Activated B cell treated with CpG ODN at 0.5 μM for 24 hours (primary cell): ENCODE data around the gene FSTL4. TPM values are rescaled to one million over a fixed set of nuclear protein-coding genes. Genes with fewer than 3 reads are reported as not detected.

Source experiments
- ATAC-seq: fragments of 200-7000 bp; cut with Tn5 transposase; one replicate; pipeline ENCODE4 v1.10.0; 2021; ENCODE audit warnings: low read depth, mild to moderate bottlenecking, moderate library complexity
- CTCF ChIA-PET: fragments of 350-600 bp; sonication (Branson Sonifier 250); formaldehyde crosslinking; loops from one replicate; lab custom pipeline; 2021; ENCODE audit warnings: antibody characterized with exemption; lab: Charles Lee
- POLR2A ChIA-PET: fragments of 350-600 bp; sonication (Branson Sonifier 250); formaldehyde crosslinking; loops from one replicate; lab custom pipeline; 2021; ENCODE audit warnings: antibody characterized with exemption; lab: Charles Lee
- DNase-seq: peaks from one replicate; pipeline ENCODE4 v3.0.0; 2022
- H3K27ac Mint-ChIP-seq: one replicate; pipeline ENCODE4 v1.8.0; 2020; ENCODE audit warnings: mixed read lengths
- H3K27me3 Mint-ChIP-seq: one replicate; pipeline ENCODE4 v1.8.0; 2021; ENCODE audit warnings: mixed read lengths
- H3K36me3 Mint-ChIP-seq: one replicate; pipeline ENCODE4 v1.8.0; 2021; ENCODE audit warnings: low read depth, mixed read lengths
- H3K4me1 Mint-ChIP-seq: one replicate; pipeline ENCODE4 v1.8.0; 2021; ENCODE audit warnings: mixed read lengths
- H3K4me3 Mint-ChIP-seq: one replicate; pipeline ENCODE4 v1.8.0; 2020; ENCODE audit warnings: mild to moderate bottlenecking, mixed read lengths
- H3K9me3 Mint-ChIP-seq: one replicate; pipeline ENCODE4 v1.8.0; 2020; ENCODE audit warnings: mixed read lengths
- intact Hi-C: fragments of 100-400 bp; cut with micrococcal nuclease; formaldehyde crosslinking; loops from one replicate; pipeline ENCODE4 v1.15.1; 2024
- total RNA-seq: library from RNA; stranded (reverse); gene quantifications from 2 replicates; pipeline ENCODE4 v1.2.3, GENCODE V29; 2022
- TF ChIP-seq, protein P1 (sequence below): fragments of 200-600 bp; IDR thresholded peaks from one replicate; pipeline ENCODE4 v1.8.0; 2022; ENCODE audit warnings: antibody characterized with exemption, mild to moderate bottlenecking

Gene FSTL4
- total RNA-seq, 1 donor from 2014 or later: 1.7 TPM

DNA sequence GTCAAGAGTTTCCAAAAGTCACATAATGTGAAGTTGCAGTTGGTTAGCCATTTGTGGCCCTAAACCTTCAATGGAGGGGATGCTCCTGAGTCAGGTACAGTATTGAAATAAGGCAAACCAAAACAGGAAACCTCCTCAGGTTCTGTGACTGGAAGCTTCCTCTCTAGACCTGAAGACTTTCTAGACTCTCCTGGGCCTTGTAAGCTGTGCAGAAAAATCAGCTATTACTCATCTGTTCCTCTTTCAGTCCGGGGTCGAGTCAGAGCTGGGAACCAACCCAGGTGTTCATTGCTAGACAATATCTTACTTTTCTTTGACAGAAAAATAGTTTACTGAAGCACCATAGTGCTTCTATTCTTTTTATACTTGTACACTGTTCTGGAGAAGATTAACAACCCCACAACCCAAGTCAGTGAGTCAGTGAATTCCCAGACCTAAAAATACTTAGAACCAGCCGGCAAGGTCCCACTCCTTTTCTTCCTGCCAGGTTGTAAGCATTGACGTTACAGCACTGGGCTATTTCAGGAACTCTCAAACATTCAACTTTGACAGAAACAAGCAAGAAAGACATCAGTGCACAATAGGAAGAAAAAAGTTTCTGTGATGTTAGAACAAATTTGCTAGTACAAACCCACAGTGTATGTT is 47.3 kb downstream of the FSTL4 start:
- H3K4me1 Mint-ChIP-seq: no peaks in the 10 kb centered on the region
- TF ChIP-seq, protein P1, sequence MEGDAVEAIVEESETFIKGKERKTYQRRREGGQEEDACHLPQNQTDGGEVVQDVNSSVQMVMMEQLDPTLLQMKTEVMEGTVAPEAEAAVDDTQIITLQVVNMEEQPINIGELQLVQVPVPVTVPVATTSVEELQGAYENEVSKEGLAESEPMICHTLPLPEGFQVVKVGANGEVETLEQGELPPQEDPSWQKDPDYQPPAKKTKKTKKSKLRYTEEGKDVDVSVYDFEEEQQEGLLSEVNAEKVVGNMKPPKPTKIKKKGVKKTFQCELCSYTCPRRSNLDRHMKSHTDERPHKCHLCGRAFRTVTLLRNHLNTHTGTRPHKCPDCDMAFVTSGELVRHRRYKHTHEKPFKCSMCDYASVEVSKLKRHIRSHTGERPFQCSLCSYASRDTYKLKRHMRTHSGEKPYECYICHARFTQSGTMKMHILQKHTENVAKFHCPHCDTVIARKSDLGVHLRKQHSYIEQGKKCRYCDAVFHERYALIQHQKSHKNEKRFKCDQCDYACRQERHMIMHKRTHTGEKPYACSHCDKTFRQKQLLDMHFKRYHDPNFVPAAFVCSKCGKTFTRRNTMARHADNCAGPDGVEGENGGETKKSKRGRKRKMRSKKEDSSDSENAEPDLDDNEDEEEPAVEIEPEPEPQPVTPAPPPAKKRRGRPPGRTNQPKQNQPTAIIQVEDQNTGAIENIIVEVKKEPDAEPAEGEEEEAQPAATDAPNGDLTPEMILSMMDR: no peak
- ChIA-PET POLR2A (no interaction called here), CTCF (no interaction called here)
- H3K4me3 Mint-ChIP-seq: no peak overlapping the region
- no peak overlapping the region for H3K27ac Mint-ChIP-seq
- intact Hi-C loops: no loop called here
- no peaks in the 10 kb centered on the region for H3K36me3 Mint-ChIP-seq
- ATAC-seq (peak; percentile 40), DNase-seq (no peak)
- no peaks in the 10 kb centered on the region for H3K9me3 Mint-ChIP-seq
- H3K27me3 Mint-ChIP-seq: peaks cover 34% of the 10 kb centered on the region

DNA sequence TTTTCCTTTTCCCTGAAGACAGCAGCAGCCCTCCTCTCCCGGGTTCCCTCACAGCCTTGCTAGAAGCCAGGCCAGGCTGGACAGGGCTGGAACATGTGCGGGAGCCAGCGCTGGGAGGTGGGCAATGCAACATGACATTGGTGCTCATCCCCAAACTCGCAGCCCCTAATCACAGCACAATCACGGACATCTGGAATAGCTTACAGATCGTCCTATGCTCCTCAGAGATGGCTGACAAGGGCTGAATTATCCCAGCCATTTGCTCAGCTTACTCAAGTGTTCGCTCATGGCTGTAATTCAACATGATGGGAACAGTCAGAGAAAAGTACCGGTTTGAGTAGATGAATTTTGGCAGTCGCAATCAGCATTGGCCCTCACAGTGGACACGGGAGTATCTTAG is 49.8 kb downstream of the FSTL4 start:
- peaks cover 39% of the 10 kb centered on the region for H3K27me3 Mint-ChIP-seq
- DNase-seq (no peak), ATAC-seq (no peak)
- ChIA-PET CTCF (no interaction called here), POLR2A (no interaction called here)
- no peaks in the 10 kb centered on the region for H3K9me3 Mint-ChIP-seq
- TF ChIP-seq, protein P1: no peak
- intact Hi-C loops: no loop called here
- H3K4me3 Mint-ChIP-seq: no peak overlapping the region
- H3K36me3 Mint-ChIP-seq: no peaks in the 10 kb centered on the region
- H3K4me1 Mint-ChIP-seq: no peaks in the 10 kb centered on the region
- no peak overlapping the region for H3K27ac Mint-ChIP-seq

DNA sequence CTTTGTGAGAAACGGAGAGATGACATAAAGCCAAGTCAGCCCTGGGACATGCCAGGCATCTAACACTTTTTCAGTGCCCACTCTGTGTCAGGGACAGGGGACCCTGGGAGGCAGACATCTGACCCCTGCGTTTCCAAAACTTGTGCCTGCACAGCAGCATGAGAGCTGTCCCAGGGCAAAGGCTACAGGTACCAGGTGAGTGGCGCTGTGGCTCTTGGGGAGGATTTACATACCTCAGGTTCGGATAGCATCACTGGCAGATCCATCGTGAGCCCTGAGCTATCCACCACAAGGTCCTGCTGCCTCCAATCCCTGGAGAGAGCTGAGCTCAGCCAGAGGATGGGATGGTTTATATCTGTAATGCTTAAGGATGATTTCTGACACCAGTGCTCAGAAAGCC is 52.4 kb downstream of the FSTL4 start:
- ChIA-PET POLR2A (no interaction called here), CTCF (no interaction called here)
- Mint-ChIP-seq H3K4me3 (no peak overlapping the region), H3K9me3 (no peaks in the 10 kb centered on the region), H3K27ac (no peak overlapping the region), H3K27me3 (peaks cover 27% of the 10 kb centered on the region), H3K4me1 (no peaks in the 10 kb centered on the region), H3K36me3 (no peaks in the 10 kb centered on the region)
- intact Hi-C loops: loop anchor here (10.0 kb wide), 1 partner anchor 445 kb away; no protein-coding TSS in a partner anchor
- TF ChIP-seq, protein P1: no peak
- no peak for DNase-seq
- no peak for ATAC-seq

DNA sequence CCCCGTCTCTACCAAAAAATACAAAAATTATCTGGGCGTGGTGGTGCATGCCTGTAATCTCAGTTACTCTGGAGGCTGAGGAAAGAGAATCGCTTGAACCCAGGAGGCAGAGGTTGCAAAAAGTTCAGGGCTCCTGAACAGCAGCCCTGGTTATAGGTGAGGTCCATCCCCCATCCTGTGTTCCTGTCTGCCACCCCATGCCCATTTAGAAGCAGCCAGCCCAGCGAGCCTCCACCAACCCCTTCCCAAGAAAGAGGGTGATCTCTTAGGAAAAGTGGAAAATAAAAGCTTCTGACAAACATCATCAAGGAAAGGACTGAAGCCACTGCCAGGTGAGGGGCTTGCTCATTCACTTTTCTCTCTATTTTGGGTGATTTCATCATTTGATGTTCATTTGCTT is 55.8 kb downstream of the FSTL4 start:
- Mint-ChIP-seq H3K4me3 (no peak overlapping the region), H3K9me3 (no peaks in the 10 kb centered on the region), H3K4me1 (no peaks in the 10 kb centered on the region), H3K27me3 (peaks cover 34% of the 10 kb centered on the region), H3K27ac (no peak overlapping the region), H3K36me3 (no peaks in the 10 kb centered on the region)
- CTCF ChIA-PET: no interaction called here
- ATAC-seq: no peak
- POLR2A ChIA-PET: no interaction called here
- no peak for DNase-seq
- TF ChIP-seq, protein P1: no peak
- intact Hi-C loops: loop anchor here (10.0 kb wide), 1 partner anchor 442 kb away; no protein-coding TSS in a partner anchor

DNA sequence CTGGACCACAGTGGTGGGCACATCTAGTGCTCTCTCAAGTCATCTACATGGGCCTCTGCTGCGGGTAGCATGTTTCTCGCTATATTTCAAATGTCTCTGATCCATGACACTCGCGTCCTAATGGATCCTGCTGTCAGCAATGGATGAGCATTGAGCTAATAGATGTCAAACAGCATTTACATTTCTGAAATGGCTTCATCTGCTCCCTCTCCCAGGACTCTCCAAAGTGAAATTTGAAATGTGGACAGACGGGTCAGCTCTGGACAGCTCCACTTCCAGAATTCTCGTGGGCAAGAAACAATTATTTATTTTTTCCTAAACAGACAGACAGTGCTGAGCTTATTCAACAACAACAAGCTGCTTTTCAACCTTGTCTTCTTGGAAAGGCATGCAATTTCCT is 58.1 kb downstream of the FSTL4 start:
- Mint-ChIP-seq H3K4me1 (no peaks in the 10 kb centered on the region), H3K36me3 (no peaks in the 10 kb centered on the region), H3K9me3 (no peaks in the 10 kb centered on the region), H3K4me3 (no peak overlapping the region), H3K27ac (no peak overlapping the region), H3K27me3 (peaks cover 36% of the 10 kb centered on the region)
- intact Hi-C loops: loop anchor here (10.0 kb wide), 1 partner anchor 439 kb away; no protein-coding TSS in a partner anchor
- CTCF ChIA-PET: interaction anchor here (1.3 kb wide), 1 partner anchor 422 kb away, joined by 4 read pairs; no protein-coding TSS in a partner anchor
- DNase-seq: no peak
- POLR2A ChIA-PET: no interaction called here
- no peak for ATAC-seq
- TF ChIP-seq, protein P1: no peak
